GM21619 (cell line): ENCODE results near the gene CNBP.

Experiments used
- ATAC-seq: cut with Tn5 transposase; IDR thresholded peaks from one replicate; pipeline ENCODE4 v1.9.1; 2021; ENCODE audit not compliant: unreplicated experiment

CNBP gene

GRCh38 chr3:129132097-129132866 is 51.4 kb downstream of the CNBP start:
- no peak for ATAC-seq

DNA sequence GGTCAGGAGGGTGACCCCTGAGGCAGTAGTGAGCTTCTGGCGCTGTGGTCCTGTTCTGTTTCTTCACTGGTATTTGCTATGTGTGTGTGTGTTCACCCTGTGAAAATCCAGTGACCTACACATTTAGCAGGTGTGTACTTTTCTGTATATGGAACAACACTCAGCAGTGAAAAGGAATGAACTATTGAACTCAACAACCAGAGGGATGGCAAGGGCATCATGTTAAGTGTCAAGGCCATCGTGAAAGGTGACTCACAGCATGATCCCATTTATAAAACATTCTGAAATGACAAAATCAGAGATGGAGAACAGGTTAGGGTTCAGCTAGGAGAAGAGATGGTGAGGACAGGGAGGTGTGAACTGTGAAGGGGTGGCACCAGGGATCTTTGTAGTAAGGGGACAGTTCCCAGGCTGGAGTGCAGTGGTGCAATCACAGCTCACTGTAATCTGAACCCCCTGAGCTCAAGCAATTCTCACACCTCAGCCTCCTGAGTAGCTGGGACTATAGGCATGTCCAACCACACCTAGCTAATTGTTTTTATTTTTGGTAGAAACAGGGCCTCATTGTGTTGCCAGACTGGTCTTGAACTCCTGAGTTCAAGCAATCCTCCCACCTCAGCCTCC is 52.1 kb downstream of the CNBP start:
- no peak for ATAC-seq

DNA sequence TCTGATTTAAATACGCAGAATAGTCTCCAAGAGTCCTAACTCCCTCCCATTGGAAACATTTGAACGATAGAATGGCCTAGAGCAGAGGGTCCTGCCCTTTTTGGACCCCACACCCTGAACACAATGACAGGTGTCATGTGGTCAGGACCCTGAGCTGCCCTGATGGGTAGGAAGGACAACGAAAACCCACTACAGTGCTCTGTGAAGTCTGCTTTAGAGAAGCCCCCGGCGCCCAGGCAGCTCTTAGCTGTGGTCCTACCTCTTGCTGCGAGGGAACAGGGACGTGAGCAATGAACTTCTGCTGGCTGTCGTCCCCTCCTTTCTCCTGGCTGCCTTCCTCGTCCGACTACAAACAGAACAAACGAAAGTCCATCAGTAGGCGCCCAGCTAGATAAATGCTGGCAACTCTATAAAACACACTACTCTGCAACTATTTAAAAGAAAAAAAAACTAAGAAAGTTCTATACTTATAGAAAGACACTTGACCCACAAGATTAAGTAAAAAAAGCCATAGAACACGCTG is 53.3 kb downstream of the CNBP start:
- ATAC-seq = no peak

DNA sequence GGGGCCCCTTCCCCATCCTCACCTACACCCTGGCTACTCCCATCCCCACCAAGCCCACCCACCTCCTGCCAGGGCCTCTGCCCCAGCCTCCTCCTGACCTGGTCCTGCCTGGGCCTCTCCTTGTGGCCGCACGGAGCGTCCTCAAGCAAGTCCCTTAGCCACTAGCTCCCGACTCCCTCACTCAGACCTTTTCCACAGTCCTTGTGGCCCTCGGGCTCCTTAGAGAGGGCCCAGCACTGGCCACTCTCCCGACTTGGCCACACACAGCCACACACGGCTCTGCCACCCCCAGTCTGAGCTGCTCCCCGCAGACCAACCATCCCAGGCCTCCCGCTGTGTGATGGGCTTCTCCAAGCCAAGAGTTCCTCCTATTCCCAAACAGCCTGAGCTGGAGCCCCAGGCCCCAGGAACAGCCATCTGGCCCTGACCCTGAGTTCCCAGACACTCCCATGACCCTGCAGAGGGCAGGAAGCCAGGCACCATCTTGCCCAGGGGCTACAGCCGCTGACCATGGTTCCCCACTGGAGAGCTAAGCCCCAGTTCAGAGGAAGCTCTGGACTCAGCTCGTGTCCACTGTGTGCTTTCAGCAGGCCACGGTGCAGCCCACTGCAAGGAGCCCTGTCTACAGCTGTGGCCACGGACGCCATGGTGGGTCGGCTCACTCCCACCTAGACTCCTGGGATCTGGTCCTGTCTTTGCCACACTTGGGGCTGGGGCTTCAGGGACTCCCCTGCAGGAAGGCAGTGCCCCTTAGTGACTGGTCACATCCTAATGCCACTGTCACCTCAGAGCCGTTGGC is 55.1 kb downstream of the CNBP start:
- no peak for ATAC-seq

DNA sequence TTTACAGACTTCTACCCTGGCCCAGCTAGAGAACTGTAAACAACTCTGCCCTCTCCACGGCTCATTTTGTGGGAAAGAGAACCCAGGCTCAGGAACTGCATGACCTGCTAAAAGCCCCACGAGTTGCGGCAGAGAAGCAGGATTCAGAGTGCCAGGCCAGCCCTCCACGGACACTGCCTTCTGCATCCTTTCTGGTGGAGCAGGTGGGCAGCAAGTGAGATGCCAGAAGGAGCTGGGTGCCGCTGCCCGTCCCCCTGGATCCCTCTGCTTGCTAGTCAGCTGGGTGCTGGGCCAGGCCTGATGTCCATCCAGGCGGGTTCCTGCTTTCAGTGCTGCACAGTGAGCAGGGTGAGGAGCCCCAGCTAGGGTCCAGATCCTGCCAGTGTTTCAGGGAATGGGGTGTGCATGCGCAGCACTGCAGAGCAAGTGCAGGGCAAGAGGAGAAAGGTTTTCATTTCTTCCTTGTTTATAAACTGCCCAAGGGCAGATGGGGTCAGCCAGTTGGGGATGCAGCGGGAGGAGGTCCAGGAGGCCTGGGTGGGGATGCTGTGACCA is 56.9 kb downstream of the CNBP start:
- no peak for ATAC-seq

- no peak for ATAC-seq
Observed at GRCh38 chr3:129123314-129124060, 60.2 kb downstream of the CNBP start.

GRCh38 chr3:129122412-129123011 is 61.2 kb downstream of the CNBP start:
- ATAC-seq = no peak

GRCh38 chr3:129121792-129122411 is 61.8 kb downstream of the CNBP start, which contains the start of gene RAB43:
RAB43 (minus strand) TSS chr3:129121804; CDS start chr3:129121489, 315 bp downstream.
- ATAC-seq = peak; percentile 30

DNA sequence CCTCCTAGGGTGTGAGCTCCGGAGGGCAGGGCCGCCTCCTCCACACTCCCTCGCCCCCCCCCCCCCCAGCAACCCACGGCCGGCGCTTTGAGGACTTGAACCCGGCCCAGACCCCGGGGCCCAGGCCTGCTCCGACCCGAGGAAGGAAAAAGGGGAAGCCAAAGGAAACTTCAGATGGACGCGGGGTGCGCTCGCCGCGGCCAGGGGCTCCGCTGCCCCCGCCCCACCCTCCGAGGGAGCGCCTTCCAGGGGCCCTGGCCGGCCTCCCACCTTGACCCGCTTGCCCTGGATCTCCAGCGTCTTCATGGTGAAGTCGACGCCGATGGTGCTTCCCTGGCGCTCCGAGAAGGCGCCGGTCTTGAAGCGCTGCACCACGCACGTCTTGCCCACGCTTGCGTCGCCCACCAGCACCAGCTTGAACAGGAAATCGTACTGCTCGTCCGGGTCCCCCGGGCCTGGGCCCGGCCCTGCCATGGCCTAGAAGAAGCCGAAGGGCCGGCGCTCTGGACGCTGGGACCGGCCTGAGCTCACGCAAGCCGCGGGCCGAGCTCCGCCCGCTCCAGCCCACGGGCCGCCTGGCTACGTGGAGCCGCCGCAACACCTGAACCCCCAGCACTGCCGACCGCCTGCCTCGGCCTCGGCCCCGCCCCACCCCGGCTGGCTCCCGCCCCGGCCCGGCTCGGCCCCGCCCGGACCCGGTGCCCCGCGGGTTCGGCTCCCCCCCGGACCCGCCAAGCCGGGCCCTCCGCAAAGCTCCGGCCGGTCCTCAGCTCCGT is 62.5 kb downstream of the CNBP start:
- no peak for ATAC-seq

- ATAC-seq = peak; percentile 77
Observed at GRCh38 chr3:129120254-129121004, 63.3 kb downstream of the CNBP start.

DNA sequence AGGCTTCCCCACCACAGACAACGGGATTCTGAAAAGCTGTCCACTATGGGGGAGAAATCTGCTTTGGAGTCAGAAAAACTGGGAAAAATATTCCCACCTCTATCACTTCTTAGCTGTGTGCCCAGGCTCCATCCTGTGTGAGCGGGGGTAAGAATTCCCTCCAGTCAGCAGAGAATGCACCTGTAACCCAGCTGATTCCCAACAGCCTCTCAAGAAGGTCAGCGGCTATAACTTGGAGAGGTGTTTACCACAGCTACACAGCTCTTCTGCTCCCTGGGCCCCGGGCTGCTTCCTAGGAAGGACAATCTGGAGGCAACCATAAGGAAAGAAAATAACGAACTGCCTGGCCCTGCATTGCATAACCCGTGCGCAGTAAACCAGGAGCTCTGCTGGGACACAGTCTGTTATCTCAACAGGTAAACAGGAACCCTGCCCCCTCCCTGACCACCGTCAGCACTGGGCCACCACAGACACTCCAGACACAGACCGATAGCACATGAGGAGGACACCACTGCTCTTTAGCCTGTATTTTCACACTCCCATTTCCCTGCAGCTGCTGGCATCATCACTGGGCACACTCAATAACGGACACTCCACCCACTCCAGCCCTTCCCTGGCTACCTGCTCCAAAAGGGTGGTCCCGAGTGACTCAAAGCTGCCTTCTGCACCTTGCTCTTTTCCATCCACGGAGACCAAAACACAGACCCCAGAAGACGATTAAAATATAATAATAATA is 64.2 kb downstream of the CNBP start:
- ATAC-seq = no peak

GRCh38 chr3:129118745-129119144 is 65.0 kb downstream of the CNBP start:
- no peak for ATAC-seq
